Stimulated activated effector memory CD8-positive, alpha-beta T cell treated with anti-CD3 and anti-CD28 coated beads, Interleukin-12 subunit alpha, Interleukin-12 subunit beta, amount 100 ng/mL, for 72 hours (primary cell): ENCODE data around the gene C2CD5.
"Not testable (repeated sequence)": the region's sequence is repeated elsewhere in the genome, so short reads cannot be mapped to it uniquely, and the experiment has no call there.

Experiments used
- ATAC-seq: fragments of 150-1000 bp; cut with Tn5 transposase; 2 replicates; pipeline ENCODE4 v1.10.0; 2021
- DNase-seq, 2 donors: peaks; one replicate each; pipeline ENCODE4 v3.0.0; 2021 to 2022; ENCODE audit warnings: low spot score in 2 of 2
- H3K27ac Mint-ChIP-seq: one replicate; pipeline ENCODE4 v1.8.0; 2022; ENCODE audit warnings: mild to moderate bottlenecking, mixed read lengths
- H3K36me3 Mint-ChIP-seq: one replicate; pipeline ENCODE4 v1.8.0; 2022; ENCODE audit warnings: mild to moderate bottlenecking, mixed read lengths
- H3K4me1 Mint-ChIP-seq: one replicate; pipeline ENCODE4 v1.8.0; 2022; ENCODE audit warnings: mixed read lengths
- H3K4me3 Mint-ChIP-seq: one replicate; pipeline ENCODE4 v1.8.0; 2022; ENCODE audit warnings: mild to moderate bottlenecking, mixed read lengths
- H3K9me3 Mint-ChIP-seq: one replicate; pipeline ENCODE4 v1.8.0; 2022; ENCODE audit warnings: mixed read lengths

Gene C2CD5

GRCh38 chr12:22474970-22475720, 69.2 kb downstream of the C2CD5 start:
- peaks cover 39% of the 10 kb centered on the region for H3K36me3 Mint-ChIP-seq
- H3K4me1 Mint-ChIP-seq: peaks cover 21% of the 10 kb centered on the region

GRCh38 chr12:22473212-22473611, 71.1 kb downstream of the C2CD5 start:
- Mint-ChIP-seq H3K9me3 (no peaks in the 10 kb centered on the region), H3K27ac (no peak overlapping the region), H3K36me3 (peaks cover 51% of the 10 kb centered on the region), H3K4me3 (no peak overlapping the region), H3K4me1 (peaks cover 19% of the 10 kb centered on the region)
- ATAC-seq (no peak), DNase-seq (no peak)

More at GRCh38 chr12:22474970-22475720, 69.2 kb downstream of the C2CD5 start:
- Mint-ChIP-seq H3K27ac (no peak overlapping the region), H3K9me3 (no peaks in the 10 kb centered on the region), H3K4me3 (no peak overlapping the region)
- DNase-seq (no peak), ATAC-seq (no peak)

GRCh38 chr12:22467190-22467589, 77.2 kb downstream of the C2CD5 start:
- H3K4me1 Mint-ChIP-seq: no peaks in the 10 kb centered on the region
- no peak overlapping the region for H3K4me3 Mint-ChIP-seq
- no peak overlapping the region for H3K27ac Mint-ChIP-seq
- H3K9me3 Mint-ChIP-seq: no peaks in the 10 kb centered on the region
- no peak for ATAC-seq
- H3K36me3 Mint-ChIP-seq: peaks cover 45% of the 10 kb centered on the region
- no peak for DNase-seq

- Mint-ChIP-seq H3K9me3 (no peaks in the 10 kb centered on the region), H3K27ac (no peak overlapping the region), H3K36me3 (peaks cover 19% of the 10 kb centered on the region), H3K4me1 (no peaks in the 10 kb centered on the region), H3K4me3 (no peak overlapping the region)
- DNase-seq: no peak
- no peak for ATAC-seq
Observed at GRCh38 chr12:22463306-22463705, 81.0 kb downstream of the C2CD5 start.

GRCh38 chr12:22461786-22462185, 82.6 kb downstream of the C2CD5 start:
- ATAC-seq: no peak
- Mint-ChIP-seq H3K36me3 (peaks cover 24% of the 10 kb centered on the region), H3K4me3 (no peak overlapping the region), H3K4me1 (no peaks in the 10 kb centered on the region), H3K9me3 (no peaks in the 10 kb centered on the region), H3K27ac (no peak overlapping the region)
- no peak for DNase-seq

GRCh38 chr12:22459838-22460490, 84.4 kb downstream of the C2CD5 start:
- Mint-ChIP-seq H3K27ac (no peak overlapping the region), H3K4me3 (no peak overlapping the region), H3K36me3 (peaks cover 10% of the 10 kb centered on the region), H3K9me3 (no peaks in the 10 kb centered on the region), H3K4me1 (no peaks in the 10 kb centered on the region)
- DNase-seq (no peak), ATAC-seq (peak; percentile 52)

- H3K36me3 Mint-ChIP-seq: peaks cover 10% of the 10 kb centered on the region
- ATAC-seq: no peak
- no peak overlapping the region for H3K27ac Mint-ChIP-seq
Observed at GRCh38 chr12:22458298-22458937, 85.9 kb downstream of the C2CD5 start.

GRCh38 chr12:22457085-22457484, 87.3 kb downstream of the C2CD5 start:
- Mint-ChIP-seq H3K4me3 (no peak overlapping the region), H3K9me3 (no peaks in the 10 kb centered on the region)
- ATAC-seq: no peak

More at GRCh38 chr12:22458298-22458937, 85.9 kb downstream of the C2CD5 start:
- no peak overlapping the region for H3K4me3 Mint-ChIP-seq
- no peaks in the 10 kb centered on the region for H3K9me3 Mint-ChIP-seq
- H3K4me1 Mint-ChIP-seq: no peaks in the 10 kb centered on the region
- no peak for DNase-seq

GRCh38 chr12:22453511-22453910, 90.8 kb downstream of the C2CD5 start:
- no peak overlapping the region for H3K4me3 Mint-ChIP-seq
- ATAC-seq (no peak), DNase-seq (no peak)
- H3K4me1 Mint-ChIP-seq: no peaks in the 10 kb centered on the region
- H3K9me3 Mint-ChIP-seq: no peaks in the 10 kb centered on the region
- no peak overlapping the region for H3K27ac Mint-ChIP-seq
- H3K36me3 Mint-ChIP-seq: peaks cover 19% of the 10 kb centered on the region

More at GRCh38 chr12:22457085-22457484, 87.3 kb downstream of the C2CD5 start:
- peaks cover 10% of the 10 kb centered on the region for H3K36me3 Mint-ChIP-seq
- H3K4me1 Mint-ChIP-seq: no peaks in the 10 kb centered on the region
- H3K27ac Mint-ChIP-seq: no peak overlapping the region
- DNase-seq: no peak

- Mint-ChIP-seq H3K4me1 (no peaks in the 10 kb centered on the region), H3K27ac (no peak overlapping the region), H3K36me3 (peaks cover 9% of the 10 kb centered on the region), H3K9me3 (no peaks in the 10 kb centered on the region), H3K4me3 (no peak overlapping the region)
- ATAC-seq: no peak
- DNase-seq: no peak
Observed at GRCh38 chr12:22447223-22447622, 97.1 kb downstream of the C2CD5 start.

- not testable (repeated sequence) for H3K4me3 Mint-ChIP-seq, H3K4me1 Mint-ChIP-seq, DNase-seq, H3K9me3 Mint-ChIP-seq, ATAC-seq, H3K36me3 Mint-ChIP-seq, H3K27ac Mint-ChIP-seq
Observed at GRCh38 chr12:22444317-22444665, 100.1 kb downstream of the C2CD5 start.

GRCh38 chr12:22443379-22444316, 100.7 kb downstream of the C2CD5 start:
- no peaks in the 10 kb centered on the region for H3K4me1 Mint-ChIP-seq
- no peak overlapping the region for H3K27ac Mint-ChIP-seq
- no peaks in the 10 kb centered on the region for H3K36me3 Mint-ChIP-seq
- peak; percentile 96 for ATAC-seq
- H3K4me3 Mint-ChIP-seq: no peak overlapping the region
- peak in 1 of 2 donors; percentile 70 for DNase-seq
- H3K9me3 Mint-ChIP-seq: no peaks in the 10 kb centered on the region

- no peak for ATAC-seq
- no peaks in the 10 kb centered on the region for H3K4me1 Mint-ChIP-seq
- no peak for DNase-seq
- no peak overlapping the region for H3K4me3 Mint-ChIP-seq
- H3K27ac Mint-ChIP-seq: no peak overlapping the region
- no peaks in the 10 kb centered on the region for H3K9me3 Mint-ChIP-seq
- no peaks in the 10 kb centered on the region for H3K36me3 Mint-ChIP-seq
Observed at GRCh38 chr12:22437031-22437806, 107.1 kb downstream of the C2CD5 start.

- H3K27ac Mint-ChIP-seq: no peak overlapping the region
- ATAC-seq: peak; percentile 58
- no peaks in the 10 kb centered on the region for H3K36me3 Mint-ChIP-seq
- no peaks in the 10 kb centered on the region for H3K9me3 Mint-ChIP-seq
- no peak overlapping the region for H3K4me3 Mint-ChIP-seq
- no peaks in the 10 kb centered on the region for H3K4me1 Mint-ChIP-seq
- DNase-seq: no peak
Observed at GRCh38 chr12:22435583-22435982, 108.8 kb downstream of the C2CD5 start.
